ENCODE results near the gene ZNF84.

The ZNF84 gene

DNA sequence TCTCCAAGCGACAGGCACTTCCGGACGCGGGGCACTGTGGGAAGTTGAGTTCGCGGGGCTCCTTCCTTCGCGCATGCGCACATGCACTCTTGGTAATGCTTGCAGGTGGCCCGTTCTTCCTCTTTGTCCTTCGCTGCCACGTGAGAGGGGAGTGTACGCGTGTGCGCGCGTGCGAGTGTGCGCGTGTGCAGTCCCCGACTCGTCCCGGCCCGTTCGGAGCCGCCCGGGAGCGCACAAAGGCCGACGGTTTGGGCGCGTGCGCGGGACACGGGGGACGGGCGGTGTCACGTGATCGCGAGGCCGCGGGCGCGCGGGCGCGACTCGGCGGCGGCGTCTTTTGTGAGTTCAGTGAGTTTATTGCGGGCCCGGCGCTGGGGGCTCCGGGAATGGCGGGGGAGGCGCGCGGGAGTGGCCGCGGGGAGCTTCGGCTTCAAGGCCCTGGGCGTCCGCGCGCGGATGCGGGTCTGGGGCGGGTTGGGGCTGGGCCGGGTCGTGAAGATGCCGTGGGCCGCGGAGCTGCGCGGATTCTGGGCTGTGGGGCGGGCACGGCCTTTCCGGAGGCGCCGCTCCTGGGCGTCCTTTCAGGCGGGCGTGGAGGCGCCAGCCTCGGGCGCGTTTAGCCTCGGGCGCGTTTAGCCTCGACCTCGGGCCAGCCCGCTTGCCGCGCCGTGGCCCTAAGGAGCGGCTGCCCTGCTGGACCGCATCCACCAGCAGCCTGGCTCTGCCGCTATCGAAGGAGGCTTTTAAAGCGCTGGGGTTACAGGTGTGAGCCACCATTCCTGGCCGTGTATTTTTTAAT is at the start of gene ZNF84:
TSS of gene ZNF84 (plus strand) at position 303 of the 799 bp plus-strand sequence. CDS start 3,959 bp downstream, outside the sequence.
- DNase-seq, result peak; percentile 99

DNA sequence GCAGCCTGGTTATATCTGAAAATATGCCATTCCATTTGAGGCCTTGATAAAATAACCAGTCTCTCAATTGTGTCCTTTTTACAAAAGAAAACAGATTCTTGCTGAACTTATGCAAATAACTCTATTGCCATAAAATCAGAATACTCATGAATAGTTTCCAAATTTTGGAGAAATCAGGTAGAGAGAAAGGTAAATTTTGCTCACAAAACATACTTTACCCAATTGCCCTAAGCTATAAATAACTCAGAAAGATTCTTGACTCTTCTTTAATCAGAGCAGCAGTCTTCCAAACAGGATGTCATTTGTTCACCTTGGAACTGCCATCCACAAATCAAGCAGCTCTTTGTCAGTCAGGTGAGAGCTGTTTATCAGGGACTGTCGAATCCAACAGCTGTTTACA is 38.6 kb upstream of the ZNF84 start:
- no peak for DNase-seq

DNA sequence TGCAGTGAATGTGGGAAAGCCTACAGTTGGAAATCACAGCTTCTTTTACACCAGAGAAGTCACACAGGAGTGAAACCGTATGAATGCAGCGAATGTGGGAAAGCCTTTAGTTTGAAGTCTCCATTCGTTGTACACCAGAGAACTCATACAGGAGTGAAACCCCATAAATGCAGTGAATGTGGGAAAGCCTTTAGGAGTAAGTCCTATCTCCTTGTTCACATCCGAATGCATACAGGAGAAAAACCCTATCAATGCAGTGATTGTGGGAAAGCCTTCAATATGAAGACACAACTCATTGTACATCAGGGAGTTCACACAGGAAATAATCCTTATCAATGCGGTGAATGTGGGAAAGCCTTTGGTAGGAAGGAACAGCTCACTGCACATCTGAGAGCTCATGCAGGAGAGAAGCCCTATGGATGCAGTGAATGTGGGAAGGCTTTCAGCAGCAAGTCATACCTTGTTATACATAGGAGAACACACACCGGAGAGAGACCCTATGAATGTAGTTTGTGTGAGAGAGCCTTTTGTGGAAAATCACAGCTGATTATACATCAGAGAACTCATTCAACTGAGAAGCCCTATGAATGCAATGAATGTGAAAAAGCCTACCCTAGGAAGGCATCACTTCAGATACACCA is 26.5 kb upstream of the ZNF84 start:
- no peak for DNase-seq

DNA sequence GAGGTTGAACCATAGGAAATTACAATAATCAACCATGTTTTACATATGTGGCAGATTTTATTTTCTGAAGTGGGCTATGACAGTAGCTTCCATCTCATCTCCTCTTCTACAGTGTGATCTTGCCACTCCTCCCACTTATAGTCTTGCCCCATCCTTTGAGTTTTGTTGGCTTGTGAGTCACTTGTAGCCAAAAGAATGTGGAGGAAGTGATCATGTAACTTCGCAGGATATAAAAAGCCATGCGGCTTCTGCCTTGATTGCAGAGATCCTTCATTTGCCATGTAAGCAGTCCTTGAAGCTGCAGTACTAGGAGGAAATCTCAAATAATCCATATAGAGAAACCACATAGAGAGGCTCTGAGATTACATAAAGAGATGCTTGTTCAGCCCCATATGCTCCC is 13.7 kb upstream of the ZNF84 start:
- DNase-seq, result no peak

DNA sequence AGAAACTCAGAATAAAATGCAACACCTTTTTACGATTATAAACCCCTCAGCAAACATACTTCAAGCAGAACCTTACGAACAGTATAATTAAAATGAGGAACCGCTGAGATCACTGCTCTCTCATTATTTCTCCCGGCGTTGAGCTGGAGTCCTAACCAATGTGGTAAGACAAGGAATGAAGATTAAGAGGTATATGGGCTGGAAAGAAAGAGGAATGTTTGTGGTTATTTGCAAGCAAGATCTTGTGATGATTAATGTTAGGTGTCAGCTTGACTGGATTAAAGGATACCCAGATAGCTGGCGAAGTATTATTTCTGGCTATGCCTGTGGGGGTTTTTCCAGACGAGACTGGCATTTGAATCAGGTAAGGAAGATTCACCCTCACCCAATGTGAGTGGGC is 10.3 kb upstream of the ZNF84 start:
- DNase-seq, result no peak

DNA sequence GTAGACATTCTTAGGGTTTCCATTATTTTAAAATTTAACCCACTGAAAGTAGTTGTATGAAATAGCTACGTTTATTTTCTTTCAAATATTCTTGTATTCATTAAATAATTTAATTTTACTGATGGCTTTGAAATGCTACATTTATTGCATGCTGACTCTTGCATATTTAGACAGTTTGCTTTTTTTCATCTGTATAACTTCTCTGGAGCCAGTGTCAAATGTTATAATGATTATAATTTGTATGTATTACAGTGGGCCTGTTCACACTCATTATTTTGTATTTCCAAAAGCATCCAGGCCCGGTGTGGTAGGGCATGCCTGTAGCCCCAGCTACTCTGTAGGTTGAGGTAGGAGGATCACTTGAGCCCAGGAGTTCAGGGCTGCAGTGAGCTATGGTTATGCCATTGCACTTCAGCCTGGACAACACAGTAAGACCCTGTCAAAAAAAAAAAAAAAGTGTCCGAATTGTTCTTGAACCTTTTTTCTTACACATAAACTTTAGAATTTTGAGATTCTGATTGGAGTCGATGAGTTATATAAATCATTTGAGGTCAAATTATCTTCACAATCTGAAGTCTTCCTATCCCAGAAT is 905 bp downstream of the ZNF84 start:
- no peak for DNase-seq

DNA sequence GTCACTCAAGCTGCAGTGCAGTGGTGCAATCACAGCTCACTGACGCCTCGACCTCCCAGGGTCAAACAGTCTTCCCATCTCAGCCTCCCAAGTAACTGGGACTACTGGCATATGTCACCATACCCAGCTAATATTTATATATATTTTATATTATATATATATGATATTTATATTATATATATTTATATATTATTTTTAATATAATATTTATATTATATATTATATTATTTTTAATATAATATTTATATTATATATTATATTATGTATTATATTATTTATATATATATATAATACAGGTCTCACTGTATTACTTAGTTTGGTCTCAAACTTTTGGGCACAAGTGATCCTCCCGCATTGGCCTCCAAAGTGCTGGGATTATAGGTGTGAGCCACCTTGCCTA is 9.4 kb downstream of the ZNF84 start:
- no peak for DNase-seq

DNA sequence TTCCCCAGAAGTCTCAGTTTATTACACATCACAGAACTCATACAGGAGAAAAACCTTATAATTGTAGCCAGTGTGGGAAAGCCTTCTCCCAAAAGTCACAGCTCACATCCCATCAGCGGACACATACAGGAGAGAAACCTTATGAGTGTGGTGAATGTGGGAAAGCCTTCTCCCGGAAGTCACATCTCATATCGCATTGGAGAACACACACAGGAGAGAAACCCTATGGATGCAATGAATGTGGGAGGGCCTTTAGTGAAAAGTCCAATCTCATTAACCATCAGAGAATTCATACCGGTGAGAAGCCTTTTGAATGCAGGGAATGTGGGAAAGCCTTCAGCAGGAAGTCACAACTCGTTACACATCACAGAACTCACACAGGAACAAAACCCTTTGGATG is 20.1 kb downstream of the ZNF84 start:
- no peak for DNase-seq

DNA sequence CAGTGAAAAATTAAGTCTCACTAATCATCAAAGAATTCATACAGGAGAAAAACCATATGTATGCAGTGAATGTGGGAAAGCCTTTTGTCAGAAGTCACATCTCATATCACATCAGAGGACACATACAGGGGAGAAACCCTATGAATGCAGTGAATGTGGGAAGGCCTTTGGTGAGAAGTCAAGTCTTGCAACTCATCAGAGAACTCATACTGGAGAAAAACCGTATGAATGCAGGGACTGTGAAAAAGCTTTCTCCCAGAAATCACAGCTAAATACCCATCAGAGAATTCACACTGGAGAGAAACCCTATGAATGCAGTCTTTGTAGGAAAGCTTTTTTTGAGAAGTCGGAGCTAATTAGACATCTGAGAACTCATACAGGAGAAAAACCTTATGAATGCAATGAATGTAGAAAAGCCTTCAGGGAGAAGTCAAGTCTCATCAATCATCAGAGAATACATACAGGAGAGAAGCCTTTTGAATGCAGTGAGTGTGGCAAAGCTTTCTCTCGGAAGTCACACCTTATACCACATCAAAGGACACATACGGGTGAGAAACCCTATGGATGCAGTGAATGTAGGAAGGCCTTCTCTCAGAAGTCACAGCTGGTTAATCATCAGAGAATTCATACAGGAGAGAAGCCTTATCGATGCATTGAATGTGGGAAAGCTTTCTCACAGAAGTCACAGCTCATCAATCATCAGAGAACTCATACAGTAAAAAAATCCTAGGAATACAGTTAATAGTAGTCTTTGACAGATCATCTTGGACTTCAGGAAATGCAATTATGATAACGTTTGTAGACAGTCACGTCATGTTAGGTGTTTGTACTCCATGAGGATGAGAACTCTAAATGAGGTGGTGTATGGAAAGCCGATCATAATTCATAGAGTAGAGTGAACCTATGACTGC is 21.1 kb downstream of the ZNF84 start:
- no peak for DNase-seq

DNA sequence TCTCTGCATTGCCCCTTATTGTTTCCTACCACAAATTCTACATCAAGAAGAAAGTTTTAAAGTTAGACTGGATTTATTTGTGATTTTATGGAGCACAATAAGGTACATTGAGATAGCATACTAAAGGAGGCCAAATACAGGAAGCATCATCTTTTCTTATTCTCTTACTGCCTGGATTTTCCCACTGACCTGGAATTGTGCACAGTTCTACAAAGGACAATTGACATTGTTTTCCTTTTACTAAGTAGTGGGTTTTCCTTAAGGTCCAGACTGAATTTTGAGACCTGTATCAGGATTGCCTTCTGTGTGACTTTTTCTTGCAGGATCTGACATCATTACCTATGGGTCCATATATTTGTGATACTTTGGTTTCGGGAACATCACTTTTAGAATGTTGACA is 24.6 kb downstream of the ZNF84 start:
- DNase-seq, result no peak

DNA sequence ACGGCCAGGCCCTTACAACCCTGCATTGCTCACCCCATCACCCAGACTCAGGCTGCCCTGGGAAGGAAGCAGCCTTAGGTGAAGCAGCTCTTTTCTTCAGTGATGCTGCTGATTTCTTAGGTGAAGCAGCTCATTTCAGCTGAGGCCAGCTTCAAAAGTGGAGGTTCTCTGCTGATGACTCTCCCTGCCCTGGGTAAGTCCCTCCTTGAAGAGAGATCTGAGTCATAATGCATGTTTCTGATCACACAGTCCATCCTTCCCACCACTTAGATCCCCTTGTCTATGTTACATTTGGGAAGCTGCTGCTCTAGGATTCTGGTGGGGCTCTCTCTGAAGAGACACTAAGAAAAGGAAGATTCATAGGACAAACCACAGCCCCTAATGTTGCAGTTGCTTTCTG is 26.2 kb downstream of the ZNF84 start:
- DNase-seq, result no peak

DNA sequence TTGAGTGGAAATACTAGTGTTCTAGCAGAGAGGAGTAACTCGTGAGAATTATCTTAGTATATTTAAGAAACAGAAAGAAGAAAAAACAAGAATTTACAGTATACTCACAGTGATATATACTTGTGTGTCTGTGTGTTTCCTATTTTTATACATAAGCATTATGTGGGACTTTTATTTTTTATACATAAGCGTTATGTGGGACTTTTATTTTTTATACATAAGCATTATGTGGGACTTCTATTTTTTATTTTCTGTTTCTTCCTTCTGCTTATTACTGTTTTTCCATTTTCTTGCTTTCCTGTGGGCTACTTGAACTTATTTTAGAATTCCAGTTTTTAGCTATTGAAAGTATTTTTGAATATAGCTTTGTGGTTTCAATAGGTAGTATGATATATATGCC is 36.5 kb downstream of the ZNF84 start:
- no peak for DNase-seq

DNA sequence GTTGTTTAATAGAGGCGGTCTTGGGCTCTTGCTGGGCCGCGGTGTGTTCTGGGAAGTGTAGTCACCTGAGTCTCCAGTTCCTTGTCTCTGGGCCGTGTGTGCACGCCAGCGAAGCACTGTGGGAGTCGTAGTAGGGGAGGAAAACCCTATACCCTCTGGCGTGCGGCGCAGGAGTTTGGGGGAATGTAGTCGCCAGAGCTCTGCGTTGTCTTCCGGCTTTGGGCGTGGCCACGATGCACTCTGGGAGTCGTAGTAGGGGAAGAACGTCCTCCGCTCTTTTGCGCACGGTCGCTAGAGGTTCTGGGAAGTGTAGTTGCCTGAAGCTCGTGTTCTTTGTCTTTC is 42.7 kb downstream of the ZNF84 start:
- peak; percentile 99 for DNase-seq

DNA sequence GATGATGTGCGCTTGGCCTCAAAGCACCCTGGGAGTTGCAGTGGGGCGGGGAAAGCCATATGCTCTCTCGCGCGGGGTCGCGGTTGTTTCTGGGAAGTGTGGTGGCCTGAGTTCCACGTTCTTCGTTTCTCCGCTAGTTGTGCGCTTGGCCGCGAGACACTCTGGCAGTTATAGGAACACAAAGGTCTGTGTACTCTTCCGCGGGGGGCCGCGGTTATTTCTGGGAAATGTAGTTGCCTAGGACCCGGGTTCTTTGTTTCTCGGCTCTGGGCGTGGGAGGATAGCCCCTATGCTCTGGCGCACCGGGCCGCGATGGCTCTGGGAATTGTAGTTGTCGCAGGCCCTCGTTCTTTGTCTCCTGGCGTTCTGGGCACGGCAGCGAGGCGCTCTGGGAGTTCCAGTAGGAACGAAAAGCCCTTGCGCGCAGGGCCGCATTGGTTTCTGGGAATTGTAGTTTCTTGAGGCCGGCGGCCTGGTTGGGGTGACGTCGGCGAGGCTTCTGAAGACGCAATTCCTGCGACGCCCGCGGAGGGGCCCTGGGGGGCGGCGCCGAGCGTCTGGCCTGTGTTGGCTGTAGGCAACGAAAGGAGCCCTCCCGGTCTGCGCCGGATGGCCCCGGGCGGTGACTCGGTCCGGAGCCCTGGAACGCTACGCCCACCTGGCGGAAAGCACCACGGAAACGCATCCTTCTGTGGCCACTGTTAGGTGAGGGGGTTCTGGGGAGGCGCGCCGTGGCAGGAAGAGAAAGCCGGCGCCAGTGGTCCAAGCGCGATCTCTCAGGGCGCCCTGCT is 43.3 kb downstream of the ZNF84 start, which contains the start of gene ZNF140:
TSS of gene ZNF140 (plus strand) at position 556 of the 791 bp plus-strand sequence. CDS start 398 bp downstream, outside the sequence.
- peak; percentile 96 for DNase-seq

DNA sequence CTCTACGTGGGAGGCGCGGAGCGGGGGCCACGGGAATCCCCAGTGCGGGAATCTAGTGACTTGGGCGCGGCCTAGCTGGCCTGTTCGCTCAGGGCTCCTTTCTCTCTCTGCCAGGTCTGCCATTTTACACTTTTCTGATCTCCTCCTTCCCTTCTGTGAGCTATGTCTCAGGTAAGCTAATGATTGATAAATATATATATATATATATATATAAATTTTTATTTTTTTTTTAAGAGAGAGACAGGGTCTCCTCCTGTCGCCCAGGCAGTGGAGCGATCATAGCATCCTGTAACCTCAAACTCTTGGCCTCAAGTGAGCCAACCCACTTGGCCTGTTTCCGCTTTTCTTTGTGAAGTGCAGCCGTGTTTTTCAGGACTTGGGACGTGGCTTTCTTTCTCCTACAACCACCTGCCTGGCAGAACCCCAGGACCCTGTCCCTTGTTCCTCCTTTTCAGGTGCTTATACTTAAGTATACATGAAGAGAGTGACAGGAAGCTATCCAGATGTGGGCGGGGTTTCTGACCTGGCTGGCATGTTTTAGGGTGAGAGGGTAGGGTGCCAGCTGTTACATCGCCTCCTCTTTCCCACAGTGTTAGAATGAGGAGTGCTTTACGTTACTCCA is 44.0 kb downstream of the ZNF84 start:
- DNase-seq, result no peak

DNA sequence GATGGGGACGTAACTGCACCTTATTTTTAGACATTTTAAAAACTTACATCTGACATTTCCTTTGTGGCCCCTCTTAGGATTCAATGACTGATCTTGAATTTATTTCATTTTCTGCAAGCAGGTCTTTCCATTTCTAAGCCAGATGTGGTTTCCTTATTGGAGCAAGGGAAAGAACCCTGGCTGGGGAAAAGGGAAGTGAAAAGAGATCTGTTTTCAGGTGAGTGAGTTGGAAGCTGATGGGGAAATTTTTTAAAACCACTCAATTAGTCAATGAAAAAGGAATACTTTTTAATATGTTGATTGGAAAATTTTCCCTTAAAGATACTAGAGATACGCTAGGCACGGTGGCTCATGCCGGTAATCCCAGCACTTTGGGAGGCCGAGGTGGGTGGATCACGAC is 46.0 kb downstream of the ZNF84 start:
- DNase-seq, result no peak

DNA sequence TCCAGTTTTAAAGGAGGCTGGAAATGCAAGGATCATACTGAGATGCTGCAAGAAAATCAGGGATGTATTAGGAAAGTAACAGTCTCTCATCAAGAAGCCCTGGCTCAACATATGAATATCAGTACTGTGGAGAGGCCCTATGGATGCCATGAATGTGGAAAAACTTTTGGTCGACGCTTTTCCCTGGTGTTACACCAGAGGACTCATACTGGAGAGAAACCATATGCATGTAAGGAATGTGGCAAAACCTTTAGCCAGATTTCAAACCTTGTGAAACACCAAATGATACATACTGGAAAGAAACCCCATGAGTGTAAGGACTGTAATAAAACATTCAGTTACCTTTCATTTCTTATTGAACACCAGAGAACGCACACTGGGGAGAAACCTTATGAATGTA is 68.3 kb downstream of the ZNF84 start:
- DNase-seq, result no peak

DNA sequence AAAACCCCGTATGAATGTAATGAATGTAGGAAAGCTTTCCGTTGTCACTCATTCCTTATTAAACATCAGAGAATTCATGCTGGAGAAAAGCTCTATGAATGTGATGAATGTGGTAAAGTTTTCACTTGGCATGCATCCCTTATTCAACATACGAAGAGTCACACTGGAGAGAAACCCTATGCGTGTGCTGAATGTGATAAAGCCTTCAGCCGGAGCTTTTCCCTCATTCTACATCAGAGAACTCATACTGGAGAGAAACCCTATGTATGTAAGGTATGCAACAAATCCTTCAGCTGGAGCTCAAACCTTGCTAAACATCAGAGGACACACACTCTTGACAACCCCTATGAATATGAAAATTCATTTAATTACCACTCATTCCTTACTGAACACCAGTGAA is 68.9 kb downstream of the ZNF84 start:
- no peak for DNase-seq

DNA sequence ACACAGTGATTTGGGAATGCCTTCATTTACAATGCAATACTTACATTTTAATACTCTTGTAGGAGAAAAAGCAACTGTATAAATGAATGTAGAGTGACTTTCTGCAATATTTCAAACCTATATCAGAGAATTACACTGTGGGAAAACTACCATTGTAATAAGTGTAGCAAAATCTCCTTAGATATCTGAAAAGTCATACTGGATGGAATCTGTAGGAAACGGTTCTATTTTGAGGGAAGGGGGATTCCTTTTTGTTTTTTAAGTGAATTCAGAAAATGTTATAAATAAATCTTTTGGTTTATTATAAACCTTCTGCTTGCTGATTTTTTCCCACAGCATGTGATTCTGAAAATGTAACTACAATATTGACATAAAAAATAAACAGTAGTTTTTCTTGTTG is 69.8 kb downstream of the ZNF84 start:
- DNase-seq, result no peak

DNA sequence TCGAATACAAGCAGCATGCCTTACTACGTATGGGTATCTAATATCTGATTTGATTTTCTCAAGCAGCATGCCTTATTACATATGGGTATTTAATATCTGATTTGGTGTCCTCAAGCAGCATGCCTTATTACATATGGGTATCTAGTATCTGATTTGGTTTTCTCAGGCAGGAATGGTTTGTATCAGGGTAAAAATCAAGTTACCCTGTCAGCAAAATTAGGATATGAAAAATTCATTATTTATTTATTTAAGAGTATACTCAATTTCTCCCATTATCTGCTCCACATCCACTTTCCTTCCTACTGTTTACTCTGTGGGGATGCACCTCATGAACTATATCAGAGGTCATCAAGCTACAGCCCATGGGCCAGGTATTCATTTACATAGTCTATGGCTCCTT is 70.8 kb downstream of the ZNF84 start:
- DNase-seq, result no peak

Data from CD4-positive, alpha-beta T cell treated with Interleukin-15 for 1 hour (primary cell).